ENCODE results near the gene KIDINS220.
"Not testable (repeated sequence)": the region's sequence is repeated elsewhere in the genome, so short reads cannot be mapped to it uniquely, and the experiment has no call there.

The KIDINS220 gene

DNA sequence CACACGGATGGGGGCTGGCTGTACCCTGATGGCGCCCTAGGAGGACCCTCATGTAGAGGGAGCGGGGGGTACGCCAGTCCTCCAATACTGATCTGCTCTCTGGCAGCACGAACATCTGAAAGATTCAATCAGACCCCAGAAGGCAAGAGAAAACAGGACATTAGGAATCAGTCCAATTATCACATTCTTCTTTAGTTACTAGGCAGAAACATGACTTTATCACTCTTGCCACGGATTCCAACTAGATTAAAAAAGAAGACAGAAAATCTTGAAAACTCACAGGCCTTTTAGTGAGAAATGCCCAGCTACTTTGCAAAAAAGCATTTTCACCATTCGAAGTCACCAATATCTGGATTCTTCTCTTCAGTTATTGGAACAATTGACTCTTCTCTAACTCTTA, 87.2 kb downstream of the KIDINS220 start:
- DNase-seq, result no peak

DNA sequence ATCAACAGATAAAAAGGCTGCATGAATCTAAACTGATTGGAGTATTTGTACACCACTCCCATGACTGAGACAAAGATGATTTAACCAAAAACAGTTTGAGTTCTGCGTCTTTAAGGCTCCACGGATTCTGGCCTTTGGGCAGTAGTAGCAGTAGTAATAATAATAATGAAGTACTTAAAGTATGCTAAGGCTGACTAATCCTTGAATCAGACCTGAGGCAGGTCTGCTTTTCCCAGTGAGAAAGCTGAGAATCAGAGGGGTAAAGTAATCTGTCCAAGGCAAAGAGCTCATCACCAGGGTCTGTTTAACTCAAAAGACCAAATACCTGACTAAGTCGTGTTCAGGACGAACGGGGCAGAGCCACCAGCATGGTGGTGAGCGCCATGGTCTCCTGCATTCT, 94.2 kb downstream of the KIDINS220 start:
- DNase-seq, result no peak

GRCh38 chr2:8740136-8740535, 97.3 kb downstream of the KIDINS220 start:
- DNase-seq, result no peak

GRCh38 chr2:8737571-8738175, 99.7 kb downstream of the KIDINS220 start:
- DNase-seq, result no peak

DNA sequence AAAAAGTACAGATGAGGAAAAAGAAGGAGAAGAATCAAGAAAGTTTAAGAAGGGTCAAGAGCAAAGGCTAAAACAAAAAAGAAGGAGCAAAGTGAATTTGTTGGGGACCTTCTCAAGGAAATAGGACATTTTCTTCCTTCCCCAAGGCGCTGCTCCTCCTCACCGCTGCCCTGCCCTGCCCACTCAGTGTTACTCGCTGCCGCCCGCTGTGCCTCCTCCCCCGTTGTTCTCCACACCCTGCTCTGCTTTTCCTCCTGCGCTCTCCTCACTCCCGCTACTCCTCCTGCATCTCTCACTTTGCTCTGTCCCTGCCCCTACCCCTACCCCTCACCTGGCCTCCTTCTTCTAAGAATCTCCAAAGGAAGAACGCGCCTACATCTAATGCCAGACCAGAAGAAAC, 104.8 kb downstream of the KIDINS220 start:
- DNase-seq, result no peak

DNA sequence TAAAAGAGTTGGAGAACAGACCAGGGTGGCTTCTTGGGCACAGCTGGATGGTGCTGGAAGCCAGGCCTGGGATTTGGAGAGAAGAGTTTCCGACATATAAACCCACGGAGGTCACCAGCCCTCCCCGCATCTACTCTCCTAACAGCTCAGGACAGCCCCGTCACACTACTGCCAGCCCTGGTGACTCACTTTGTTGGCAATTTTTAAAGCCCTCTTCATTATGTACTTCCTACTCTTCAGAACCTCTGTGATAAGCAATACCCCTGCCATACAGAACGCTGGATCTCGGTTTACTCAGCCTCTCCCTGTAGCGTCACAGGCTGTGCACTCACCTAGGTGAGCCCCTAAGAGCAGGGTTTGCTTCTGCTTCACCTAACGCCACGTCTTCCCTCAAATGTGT, 107.5 kb downstream of the KIDINS220 start:
- no peak for DNase-seq

GRCh38 chr2:8729101-8729500, 108.3 kb downstream of the KIDINS220 start:
- DNase-seq, result not testable (repeated sequence)

DNA sequence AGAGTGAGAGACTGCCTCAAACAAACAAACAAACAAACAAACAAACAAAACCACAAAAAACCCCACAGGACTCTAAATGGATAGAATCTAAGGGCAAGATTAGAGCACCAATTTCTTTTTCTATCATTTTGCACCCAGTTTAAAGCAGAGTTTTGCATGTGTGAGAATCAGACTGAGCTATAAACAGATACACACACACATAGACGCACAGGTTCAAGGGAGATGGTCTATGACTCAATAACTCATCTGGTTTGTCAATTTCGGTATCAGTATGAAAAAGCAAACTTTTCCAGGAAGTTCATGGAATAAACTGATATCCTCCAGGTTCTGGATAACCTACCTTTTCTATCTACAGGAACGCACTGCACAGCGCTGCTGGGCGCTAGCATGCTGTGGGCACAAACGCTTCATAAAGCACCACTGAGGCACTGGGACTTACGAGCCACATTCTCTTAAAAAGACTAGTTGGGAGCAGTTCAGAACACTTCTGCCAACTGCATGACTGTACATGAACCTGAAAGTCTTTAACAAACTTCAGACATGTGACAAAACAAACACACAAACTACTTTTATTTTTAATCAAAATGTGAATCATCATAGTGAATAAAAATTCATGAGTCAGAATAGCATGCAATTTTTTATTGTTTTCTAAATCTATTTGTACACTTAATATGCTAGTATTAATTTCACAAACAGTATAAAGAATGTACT, 109.0 kb downstream of the KIDINS220 start:
- DNase-seq, result no peak

GRCh38 chr2:8725838-8726237, 111.6 kb downstream of the KIDINS220 start:
- DNase-seq, result no peak

DNA sequence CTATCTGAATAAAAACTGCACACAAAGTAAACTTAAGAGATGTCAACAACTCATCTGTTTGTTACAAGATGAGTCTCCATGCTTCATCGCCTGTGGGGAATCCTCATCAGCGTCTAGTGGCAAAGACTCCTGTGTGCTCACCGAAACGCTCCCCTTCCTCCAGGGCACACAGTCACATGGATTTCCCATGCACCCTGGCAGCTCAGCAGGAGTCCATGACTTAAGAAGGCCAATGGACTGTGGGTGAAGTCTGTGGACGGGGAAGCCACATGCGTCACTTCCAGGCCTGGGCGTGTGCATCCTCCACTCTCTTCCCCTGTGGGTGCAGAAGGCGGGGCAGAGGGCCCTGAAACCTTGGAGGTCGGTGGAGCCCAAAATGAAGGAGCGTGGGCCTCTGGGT, 114.4 kb downstream of the KIDINS220 start:
- DNase-seq, result no peak

DNA sequence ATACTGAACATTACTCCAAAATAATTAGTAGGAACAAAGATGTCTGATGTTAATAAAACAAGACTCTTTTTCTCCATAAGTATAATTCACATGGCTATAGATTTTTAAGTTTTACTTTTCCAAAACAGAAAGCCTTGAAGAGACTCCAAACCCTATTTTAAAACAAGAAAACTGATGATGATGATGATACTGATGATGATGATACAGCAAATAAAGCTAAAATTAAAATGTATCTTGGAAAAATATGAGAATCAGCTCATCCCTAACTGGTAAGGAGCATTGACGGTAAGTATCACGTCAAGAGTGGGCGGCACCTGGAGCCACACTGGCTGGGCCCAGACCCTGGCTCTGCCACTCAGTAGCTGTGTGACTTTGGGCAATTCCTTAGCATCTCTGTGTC, 116.0 kb downstream of the KIDINS220 start:
- no peak for DNase-seq

DNA sequence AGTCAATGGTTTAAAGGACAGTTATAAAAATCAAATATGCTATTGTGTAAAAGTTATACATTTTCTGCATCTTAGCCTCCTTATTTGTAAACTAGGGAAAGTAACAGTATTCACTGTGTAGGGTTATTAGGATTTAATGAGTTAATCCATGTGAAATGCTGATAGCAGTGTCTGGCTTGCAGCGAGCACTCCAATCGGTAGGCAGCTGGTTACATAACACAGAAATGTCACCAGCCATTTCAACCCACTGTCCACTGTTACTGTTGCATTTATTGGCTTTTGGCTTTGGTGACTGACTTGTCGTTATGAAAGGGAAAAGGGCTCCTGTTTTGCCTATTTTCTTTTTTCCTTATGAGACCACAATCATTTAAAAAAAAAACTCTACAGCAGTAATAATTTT, 116.7 kb downstream of the KIDINS220 start:
- no peak for DNase-seq

GRCh38 chr2:8719528-8719927, 117.9 kb downstream of the KIDINS220 start:
- DNase-seq, result no peak

GRCh38 chr2:8714971-8715370, 122.4 kb downstream of the KIDINS220 start:
- no peak for DNase-seq

DNA sequence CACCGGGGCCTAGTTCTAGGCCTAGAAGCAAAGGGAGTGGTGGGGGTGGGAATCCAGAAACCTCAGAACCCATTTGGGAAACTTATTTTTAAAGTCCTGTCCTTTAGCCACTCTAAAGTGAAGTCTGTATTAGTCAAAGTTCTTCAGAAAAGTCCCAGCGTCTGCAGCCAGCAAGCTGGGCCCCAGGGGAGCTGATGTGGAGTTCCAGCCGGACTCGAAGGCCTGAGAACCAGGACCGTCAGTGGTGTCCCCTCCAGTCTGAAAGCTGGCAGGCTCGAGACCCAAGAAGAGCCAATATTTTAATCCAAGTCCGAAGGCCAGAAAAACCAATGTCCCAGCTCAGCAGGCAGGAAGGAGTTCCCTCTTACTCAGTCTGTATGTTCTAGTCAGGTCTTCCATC, 123.1 kb downstream of the KIDINS220 start:
- DNase-seq, result no peak

GRCh38 chr2:8710951-8711350, 126.5 kb downstream of the KIDINS220 start:
- no peak for DNase-seq

DNA sequence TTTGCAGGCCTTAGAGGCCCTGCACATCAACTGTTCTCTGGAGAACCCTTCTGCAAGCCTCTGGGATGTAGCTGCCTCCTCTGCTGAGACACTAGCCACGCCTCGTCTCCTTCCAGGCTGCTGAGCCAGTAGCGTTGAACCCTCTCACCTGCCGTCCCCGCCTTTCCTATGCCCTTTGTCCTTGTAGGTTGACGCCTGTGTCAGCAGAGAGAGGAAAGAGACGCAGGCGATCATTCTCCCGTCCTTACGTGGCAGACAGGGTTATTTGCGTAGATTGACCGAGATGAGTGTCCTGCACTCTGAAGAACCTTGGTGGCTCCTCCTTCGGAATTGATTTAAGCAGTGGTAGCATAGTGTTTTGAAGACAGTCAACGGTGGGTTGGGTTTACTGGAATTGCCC, 127.8 kb downstream of the KIDINS220 start:
- no peak for DNase-seq

- DNase-seq, result no peak
These were observed 132.5 kb downstream of the KIDINS220 start for GRCh38 chr2:8704906-8705305.

- DNase-seq, result no peak
These were observed 135.6 kb downstream of the KIDINS220 start for GRCh38 chr2:8701681-8702379.

GRCh38 chr2:8699839-8700238, 137.6 kb downstream of the KIDINS220 start:
- DNase-seq, result no peak

- no peak for DNase-seq
These were observed 140.2 kb downstream of the KIDINS220 start for GRCh38 chr2:8697190-8697589.

DNA sequence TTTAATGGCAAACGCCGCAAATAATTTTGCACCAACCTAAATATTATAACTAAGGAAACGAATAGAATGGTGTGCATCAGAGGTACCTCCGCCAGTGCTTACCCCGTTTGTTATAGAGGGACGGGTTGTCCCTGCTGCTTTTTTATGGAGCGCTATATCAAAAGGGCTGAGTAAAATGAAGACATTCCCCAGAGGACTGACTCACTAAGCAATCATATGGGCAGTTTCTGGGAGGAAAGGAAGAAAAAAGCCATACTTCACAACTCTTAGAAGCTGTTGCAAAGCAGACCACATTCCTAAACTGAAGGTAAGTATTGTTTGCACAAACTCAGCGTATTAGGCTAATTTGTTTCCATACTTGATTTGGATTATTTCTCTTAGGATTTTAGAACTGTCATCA, 142.7 kb downstream of the KIDINS220 start:
- DNase-seq, result no peak

DNA sequence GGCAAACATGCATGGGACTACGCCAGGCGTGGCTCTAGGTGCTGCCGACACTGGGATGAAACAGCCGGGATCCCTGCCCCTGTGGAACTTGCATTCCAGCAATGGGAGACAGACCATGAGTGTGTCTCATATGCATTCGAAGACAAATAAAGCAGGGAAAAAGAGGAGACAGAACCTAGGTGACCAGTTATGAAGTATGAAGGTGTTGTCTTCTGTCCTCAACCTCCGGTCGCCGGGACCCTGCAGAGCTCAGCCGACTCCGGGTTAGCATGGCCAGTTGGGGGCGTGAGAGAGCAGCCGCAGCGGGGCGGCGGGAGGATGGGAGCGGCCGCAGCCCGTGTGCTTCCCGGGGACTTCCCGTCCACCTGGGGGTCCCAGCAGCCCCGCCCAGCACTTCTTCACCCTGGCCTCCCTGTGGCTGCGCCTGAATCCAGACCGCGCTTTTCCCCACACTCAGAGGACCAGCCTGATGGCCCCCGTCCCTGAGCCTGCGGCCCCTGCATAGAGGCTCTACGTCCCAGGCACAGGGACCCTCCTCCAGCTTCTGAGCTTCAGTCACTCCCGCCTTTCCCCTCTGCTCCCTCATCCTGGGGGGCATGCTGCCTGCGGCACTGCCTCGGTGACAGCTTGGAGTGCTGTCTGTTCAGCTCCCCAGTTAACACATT, 144.1 kb downstream of the KIDINS220 start:
- DNase-seq, result peak in 2 of 3 donors; percentile 32 to 56

DNA sequence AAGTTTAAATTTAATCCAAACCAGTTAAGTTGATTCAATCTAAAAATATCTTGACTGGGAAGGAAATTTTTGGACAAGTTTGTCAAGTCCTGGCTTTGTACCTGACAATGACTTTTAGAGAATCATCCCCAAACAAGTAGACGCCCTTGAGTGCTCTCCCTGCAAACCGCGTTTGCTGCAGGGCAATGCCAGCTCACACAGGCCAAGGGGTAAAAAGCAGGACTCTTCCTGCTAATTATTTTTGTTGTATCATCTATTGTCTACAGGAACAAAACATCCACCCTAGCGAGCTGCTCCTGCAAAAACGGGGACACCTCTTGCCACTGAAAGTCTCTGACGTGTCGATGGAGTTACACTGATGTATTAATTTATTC, 144.6 kb downstream of the KIDINS220 start:
- no peak for DNase-seq
